ENCODE results near the gene RAB10.

GRCh38 chr2:26119521-26119920 lies 85.6 kb downstream of the RAB10 start:
- no peak for TF ChIP-seq POLR2A (IDR thresholded peaks at IDR 0.05)
- TF ChIP-seq CTCF (IDR thresholded peaks at IDR 0.05), result no peak

All from Peyer's patch (tissue), 4 donors.